HG02840 (cell line): ENCODE measurements around the gene SLC35A5.

Experiments
- ATAC-seq: cut with Tn5 transposase; IDR thresholded peaks from one replicate; pipeline ENCODE4 v1.9.1; 2021; ENCODE audit warnings: mild to moderate bottlenecking, moderate library complexity, moderate number of reproducible peaks; ENCODE audit not compliant: unreplicated experiment, low FRiP score

Gene SLC35A5

GRCh38 chr3:112617285-112617684 is 55.4 kb downstream of the SLC35A5 start:
- no peak for ATAC-seq

GRCh38 chr3:112619295-112619694 is 57.5 kb downstream of the SLC35A5 start:
- ATAC-seq, result peak; percentile 71

GRCh38 chr3:112623213-112623612 is 61.4 kb downstream of the SLC35A5 start:
- no peak for ATAC-seq

GRCh38 chr3:112623717-112624116 is 61.9 kb downstream of the SLC35A5 start:
- no peak for ATAC-seq

GRCh38 chr3:112627419-112627818 is 65.6 kb downstream of the SLC35A5 start:
- ATAC-seq, result no peak

- no peak for ATAC-seq
Observed at GRCh38 chr3:112627919-112628466, 66.1 kb downstream of the SLC35A5 start.

- ATAC-seq, result no peak
Observed at GRCh38 chr3:112629425-112629824, 67.6 kb downstream of the SLC35A5 start.

- no peak for ATAC-seq
Observed at GRCh38 chr3:112631257-112631656, 69.4 kb downstream of the SLC35A5 start.

GRCh38 chr3:112632596-112632995 is 70.8 kb downstream of the SLC35A5 start:
- no peak for ATAC-seq

- no peak for ATAC-seq
Observed at GRCh38 chr3:112633191-112633590, 71.3 kb downstream of the SLC35A5 start.

GRCh38 chr3:112633757-112634156 is 71.9 kb downstream of the SLC35A5 start:
- ATAC-seq, result no peak

GRCh38 chr3:112634786-112635541 is 73.1 kb downstream of the SLC35A5 start:
- ATAC-seq, result no peak
